IPS-18c (cell line): ENCODE measurements around the gene CAMK2B.
A peak's percentile ranks its signal among the peaks of the same experiment; 100 is the strongest.

ENCODE experiments used
- H3K4me3 ChIP-seq: 2 replicates; pipeline ENCODE4 v1.7.0; 2013; ENCODE audit warnings: low read depth, mild to moderate bottlenecking, low read length, moderate library complexity; ENCODE audit not compliant: insufficient read depth
- H3K9me3 ChIP-seq: one replicate; pipeline ENCODE4 v1.6.1; 2013; ENCODE audit warnings: mild to moderate bottlenecking, low read length, moderate library complexity; ENCODE audit not compliant: control insufficient read depth, insufficient read depth

Gene CAMK2B

GRCh38 chr7:44222776-44223261 is 102.6 kb downstream of the CAMK2B start:
- Histone ChIP-seq H3K9me3 (no peaks in the 10 kb centered on the region), H3K4me3 (no peak overlapping the region)

GRCh38 chr7:44222074-44222473 is 103.3 kb downstream of the CAMK2B start:
- Histone ChIP-seq H3K4me3 (no peak overlapping the region), H3K9me3 (no peaks in the 10 kb centered on the region)

GRCh38 chr7:44221231-44221791 is 104.1 kb downstream of the CAMK2B start:
- H3K9me3 ChIP-seq = no peaks in the 10 kb centered on the region
- H3K4me3 ChIP-seq = no peak overlapping the region

GRCh38 chr7:44220358-44221112 is 104.9 kb downstream of the CAMK2B start:
- no peaks in the 10 kb centered on the region for H3K9me3 ChIP-seq
- no peak overlapping the region for H3K4me3 ChIP-seq

GRCh38 chr7:44220046-44220357 is 105.4 kb downstream of the CAMK2B start:
- Histone ChIP-seq H3K9me3 (no peaks in the 10 kb centered on the region), H3K4me3 (no peak overlapping the region)

- Histone ChIP-seq H3K4me3 (no peak overlapping the region), H3K9me3 (no peaks in the 10 kb centered on the region)
These were observed 105.9 kb downstream of the CAMK2B start for GRCh38 chr7:44219371-44220045.

GRCh38 chr7:44218418-44219201 is 106.8 kb downstream of the CAMK2B start:
- no peak overlapping the region for H3K4me3 ChIP-seq
- H3K9me3 ChIP-seq = no peaks in the 10 kb centered on the region

- Histone ChIP-seq H3K4me3 (no peak overlapping the region), H3K9me3 (no peaks in the 10 kb centered on the region)
These were observed 107.5 kb downstream of the CAMK2B start for GRCh38 chr7:44217852-44218402.

GRCh38 chr7:44217223-44217714 is 108.1 kb downstream of the CAMK2B start:
- no peak overlapping the region for H3K4me3 ChIP-seq
- H3K9me3 ChIP-seq = no peaks in the 10 kb centered on the region

GRCh38 chr7:44216521-44217222 is 108.7 kb downstream of the CAMK2B start:
- H3K9me3 ChIP-seq = no peaks in the 10 kb centered on the region
- no peak overlapping the region for H3K4me3 ChIP-seq

GRCh38 chr7:44216019-44216418 is 109.4 kb downstream of the CAMK2B start:
- H3K4me3 ChIP-seq = no peak overlapping the region
- no peaks in the 10 kb centered on the region for H3K9me3 ChIP-seq

GRCh38 chr7:44215531-44215930 is 109.9 kb downstream of the CAMK2B start:
- Histone ChIP-seq H3K9me3 (no peaks in the 10 kb centered on the region), H3K4me3 (no peak overlapping the region)

GRCh38 chr7:44213877-44214388 is 111.5 kb downstream of the CAMK2B start:
- H3K4me3 ChIP-seq = peak overlapping the region; percentile 24; the same call in 1 of the 2 replicates
- no peaks in the 10 kb centered on the region for H3K9me3 ChIP-seq

- Histone ChIP-seq H3K9me3 (no peaks in the 10 kb centered on the region), H3K4me3 (peak overlapping the region; percentile 24; the same call in 1 of the 2 replicates)
These were observed 112.1 kb downstream of the CAMK2B start for GRCh38 chr7:44213206-44213876.

GRCh38 chr7:44212581-44213184 is 112.7 kb downstream of the CAMK2B start:
- no peak overlapping the region for H3K4me3 ChIP-seq
- H3K9me3 ChIP-seq = no peaks in the 10 kb centered on the region

GRCh38 chr7:44212018-44212417 is 113.4 kb downstream of the CAMK2B start:
- H3K9me3 ChIP-seq = no peaks in the 10 kb centered on the region
- no peak overlapping the region for H3K4me3 ChIP-seq
